Measurements from ENCODE around the gene CT47C1.

The CT47C1 gene

GRCh38 chrX:119040432-119040831 is 32.4 kb upstream of the CT47C1 start:
- no peak for DNase-seq (ENCODE audit: low read depth)
- no peak for TF ChIP-seq CTCF (IDR thresholded peaks at IDR 0.05; ENCODE audit: insufficient read depth, low read depth, low read length, missing control alignments)
- H3K4me3 ChIP-seq (ENCODE audit: low read depth, low read length) = no peak overlapping the region

- no peak for TF ChIP-seq CTCF (IDR thresholded peaks at IDR 0.05; ENCODE audit: insufficient read depth, low read depth, low read length, missing control alignments)
- DNase-seq (ENCODE audit: low read depth) = no peak
- no peak overlapping the region for H3K4me3 ChIP-seq (ENCODE audit: low read depth, low read length)
Measured at GRCh38 chrX:119041175-119041574, 31.6 kb upstream of the CT47C1 start.

DNA sequence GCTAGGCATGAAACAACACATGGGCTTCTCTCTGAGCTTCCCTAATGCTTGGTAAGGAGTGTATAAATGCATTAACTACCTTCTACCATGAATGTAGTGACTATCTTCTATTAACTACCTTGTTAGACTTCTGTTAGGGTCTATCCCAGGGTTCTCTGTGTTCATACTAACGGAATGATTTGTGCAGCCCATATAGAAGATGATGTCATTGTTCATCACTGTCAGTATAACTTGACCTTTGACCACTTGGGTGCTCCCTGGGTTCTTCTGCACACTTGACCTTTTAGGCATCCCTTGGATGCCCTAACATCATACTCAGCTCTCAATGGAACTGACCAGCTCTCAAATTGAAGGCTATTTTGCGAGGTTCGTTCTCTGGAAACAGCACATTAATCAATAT is 30.8 kb upstream of the CT47C1 start:
- H3K4me3 ChIP-seq (ENCODE audit: low read depth, low read length) = no peak overlapping the region
- no peak for TF ChIP-seq CTCF (IDR thresholded peaks at IDR 0.05; ENCODE audit: insufficient read depth, low read depth, low read length, missing control alignments)
- no peak for DNase-seq (ENCODE audit: low read depth)

- no peak for DNase-seq (ENCODE audit: low read depth)
- no peak for TF ChIP-seq CTCF (IDR thresholded peaks at IDR 0.05; ENCODE audit: insufficient read depth, low read depth, low read length, missing control alignments)
- no peak overlapping the region for H3K4me3 ChIP-seq (ENCODE audit: low read depth, low read length)
Measured at GRCh38 chrX:119042996-119043395, 29.8 kb upstream of the CT47C1 start.

DNA sequence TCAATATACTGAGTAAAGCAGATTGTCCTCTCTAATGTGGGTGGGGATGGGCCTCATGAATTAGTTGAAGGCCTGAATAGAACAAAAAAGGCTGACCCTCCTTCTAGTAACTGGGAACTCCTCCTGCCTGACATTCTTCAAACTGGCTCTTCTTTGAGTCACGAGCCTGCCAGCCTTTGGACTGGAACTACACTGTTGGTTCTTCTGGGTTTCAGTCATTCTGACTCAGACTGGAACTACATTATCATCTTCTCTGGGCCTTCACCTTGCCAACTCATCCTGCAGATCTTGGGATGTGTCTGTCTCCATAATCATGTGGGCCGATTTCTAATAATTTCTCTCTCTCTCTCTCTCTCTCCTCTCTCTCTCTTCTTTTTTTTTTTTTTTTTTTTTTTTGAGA is 26.9 kb upstream of the CT47C1 start:
- H3K4me3 ChIP-seq (ENCODE audit: low read depth, low read length) = no peak overlapping the region
- TF ChIP-seq CTCF (IDR thresholded peaks at IDR 0.05; ENCODE audit: insufficient read depth, low read depth, low read length, missing control alignments) = no peak
- DNase-seq (ENCODE audit: low read depth) = no peak

GRCh38 chrX:119055687-119056086 is 17.1 kb upstream of the CT47C1 start:
- H3K4me3 ChIP-seq (ENCODE audit: low read depth, low read length) = no peak overlapping the region
- no peak for DNase-seq (ENCODE audit: low read depth)
- TF ChIP-seq CTCF (IDR thresholded peaks at IDR 0.05; ENCODE audit: insufficient read depth, low read depth, low read length, missing control alignments) = no peak

- H3K4me3 ChIP-seq (ENCODE audit: low read depth, low read length) = no peak overlapping the region
- TF ChIP-seq CTCF (IDR thresholded peaks at IDR 0.05; ENCODE audit: insufficient read depth, low read depth, low read length, missing control alignments) = no peak
- DNase-seq (ENCODE audit: low read depth) = no peak
Measured at GRCh38 chrX:119062750-119063374, 9.9 kb upstream of the CT47C1 start.

Measured in GM12865 (cell line).